Central memory CD8-positive, alpha-beta T cell (primary cell): ENCODE measurements around the gene GIT2.
"Not testable (repeated sequence)": the region's sequence is repeated elsewhere in the genome, so short reads cannot be mapped to it uniquely, and the experiment has no call there.

Experiments used
- ATAC-seq: fragments of 150-1000 bp; cut with Tn5 transposase; replicated peaks from 2 replicates; pipeline ENCODE4 v1.10.0; 2022; ENCODE audit warnings: mild to moderate bottlenecking, moderate FRiP score, moderate number of reproducible peaks; ENCODE audit not compliant: poor library complexity, severe bottlenecking; ENCODE audit errors: extremely low read depth
- DNase-seq, 2 donors: peaks; one replicate each; pipeline ENCODE4 v3.0.0; 2021; ENCODE audit warnings: low spot score in 2 of 2
- H3K27ac Mint-ChIP-seq: one replicate; pipeline ENCODE4 v1.8.0; 2022; ENCODE audit warnings: low read depth, mild to moderate bottlenecking, moderate library complexity, mixed read lengths
- H3K27me3 Mint-ChIP-seq: one replicate; pipeline ENCODE4 v1.8.0; 2022; ENCODE audit warnings: mixed read lengths
- H3K36me3 Mint-ChIP-seq: one replicate; pipeline ENCODE4 v1.8.0; 2022; ENCODE audit warnings: mild to moderate bottlenecking, moderate library complexity, mixed read lengths; ENCODE audit not compliant: insufficient read depth
- H3K4me1 Mint-ChIP-seq: one replicate; pipeline ENCODE4 v1.8.0; 2022; ENCODE audit warnings: mixed read lengths
- H3K4me3 Mint-ChIP-seq: one replicate; pipeline ENCODE4 v1.8.0; 2022; ENCODE audit warnings: mild to moderate bottlenecking, moderate library complexity, mixed read lengths
- H3K9me3 Mint-ChIP-seq: one replicate; pipeline ENCODE4 v1.8.0; 2022; ENCODE audit warnings: mixed read lengths

GIT2 gene

GRCh38 chr12:109930028-109930800 is 66.0 kb downstream of the GIT2 start:
- DNase-seq: no peak
- Mint-ChIP-seq H3K36me3 (peaks cover 42% of the 10 kb centered on the region), H3K9me3 (no peaks in the 10 kb centered on the region), H3K27me3 (no peaks in the 10 kb centered on the region), H3K27ac (no peak overlapping the region), H3K4me1 (peaks cover 5% of the 10 kb centered on the region), H3K4me3 (no peak overlapping the region)
- ATAC-seq: no peak

GRCh38 chr12:109929326-109929725 is 66.8 kb downstream of the GIT2 start:
- H3K36me3 Mint-ChIP-seq: peaks cover 35% of the 10 kb centered on the region
- H3K4me1 Mint-ChIP-seq, DNase-seq, H3K27ac Mint-ChIP-seq, ATAC-seq, H3K27me3 Mint-ChIP-seq, H3K9me3 Mint-ChIP-seq, H3K4me3 Mint-ChIP-seq: not testable (repeated sequence)

DNA sequence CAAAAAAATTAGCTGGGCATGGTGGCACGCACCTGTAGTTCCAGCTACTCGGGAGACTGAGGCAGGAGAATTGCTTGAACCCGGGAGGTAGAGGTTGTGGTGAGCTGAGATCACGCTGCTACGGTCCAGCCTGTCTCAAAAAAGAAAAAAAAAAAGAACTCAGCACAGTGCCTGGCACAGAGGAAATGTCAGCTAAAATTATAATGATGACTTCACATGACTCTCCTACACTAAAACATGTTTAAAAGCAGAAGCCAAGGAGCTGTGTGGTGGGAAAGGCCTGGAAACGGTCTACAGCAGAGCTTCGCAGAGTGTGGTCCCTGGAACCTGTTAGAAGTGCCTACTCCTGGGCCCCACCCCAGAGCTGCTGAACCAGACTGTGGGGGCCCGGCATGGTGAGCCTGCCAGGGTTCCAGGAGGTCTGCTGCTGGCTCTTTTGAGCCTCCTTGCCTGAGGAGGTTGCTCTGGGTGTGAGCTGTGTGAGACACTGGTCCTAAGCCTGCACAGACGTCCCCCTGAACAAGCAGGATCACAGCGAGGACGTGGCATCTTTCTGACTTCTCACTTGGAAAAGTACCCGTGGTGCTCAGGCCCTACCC is 68.0 kb downstream of the GIT2 start:
- no peaks in the 10 kb centered on the region for H3K27me3 Mint-ChIP-seq
- H3K36me3 Mint-ChIP-seq: peaks cover 27% of the 10 kb centered on the region
- no peaks in the 10 kb centered on the region for H3K9me3 Mint-ChIP-seq
- H3K4me3 Mint-ChIP-seq: no peak overlapping the region
- H3K27ac Mint-ChIP-seq: peak overlapping the region; percentile 26
- no peak for ATAC-seq
- H3K4me1 Mint-ChIP-seq: peaks cover 5% of the 10 kb centered on the region
- no peak for DNase-seq

DNA sequence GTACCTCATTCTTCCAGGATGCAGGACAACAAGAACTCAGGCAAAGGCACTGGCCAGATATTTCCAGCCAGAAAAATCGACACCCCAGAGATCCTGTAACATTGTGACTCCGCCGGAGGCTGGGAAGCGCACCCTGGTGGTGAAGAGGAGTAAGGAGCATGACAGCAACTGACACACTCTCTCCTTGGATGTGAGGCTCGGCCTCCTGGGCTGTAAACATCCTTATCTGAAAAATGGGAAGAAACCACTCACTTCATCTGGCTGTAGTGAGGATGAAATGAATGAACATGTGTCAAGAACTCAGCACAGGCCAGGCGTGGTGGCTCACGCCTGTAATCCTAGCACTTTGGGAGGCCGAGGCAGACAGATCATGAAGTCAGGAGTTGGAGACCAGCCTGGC is 68.5 kb downstream of the GIT2 start:
- peak; percentile 26 to 27 for DNase-seq
- peak overlapping the region; percentile 26 for H3K27ac Mint-ChIP-seq
- H3K9me3 Mint-ChIP-seq: no peaks in the 10 kb centered on the region
- peaks cover 22% of the 10 kb centered on the region for H3K36me3 Mint-ChIP-seq
- peak; percentile 43 for ATAC-seq
- H3K4me3 Mint-ChIP-seq: no peak overlapping the region
- H3K27me3 Mint-ChIP-seq: no peaks in the 10 kb centered on the region
- peaks cover 5% of the 10 kb centered on the region for H3K4me1 Mint-ChIP-seq

DNA sequence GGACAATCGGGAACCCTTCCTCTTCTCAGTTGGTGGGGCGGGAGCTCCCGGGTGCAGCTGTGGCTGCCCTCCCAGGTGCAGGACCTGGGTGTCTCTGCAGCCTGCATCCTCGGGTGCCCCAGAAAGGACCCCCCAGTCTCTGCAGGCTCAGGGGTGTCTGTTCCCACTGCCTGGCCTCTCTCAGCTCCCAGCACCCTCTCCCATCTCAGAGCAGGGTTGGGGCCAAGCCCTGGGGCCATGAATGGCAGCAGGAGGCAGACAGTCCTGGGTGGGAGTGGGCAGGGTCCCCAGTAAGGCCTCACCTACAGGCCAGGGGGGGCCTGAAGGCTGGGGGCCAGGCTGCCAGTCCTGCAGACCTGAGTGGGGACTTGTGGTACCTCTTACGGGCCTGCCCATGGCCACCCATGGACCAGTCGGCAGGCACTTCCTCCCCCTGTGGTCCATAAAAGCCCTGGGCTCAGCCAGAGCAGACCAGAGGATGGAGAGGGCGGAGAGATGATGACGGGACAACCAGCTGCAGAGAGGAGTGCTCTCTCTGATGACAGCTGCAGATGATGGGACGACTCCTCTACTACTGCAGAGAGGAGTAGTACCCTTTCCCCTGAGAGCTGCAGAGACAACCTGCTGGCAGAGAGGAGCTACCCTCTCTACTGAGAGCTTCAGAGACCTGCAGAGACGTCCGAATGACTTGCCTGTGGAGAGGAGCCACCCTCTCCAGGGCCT is 69.5 kb downstream of the GIT2 start:
- Mint-ChIP-seq H3K4me3 (no peak overlapping the region), H3K36me3 (peaks cover 14% of the 10 kb centered on the region), H3K9me3 (no peaks in the 10 kb centered on the region), H3K27ac (no peak overlapping the region), H3K4me1 (peaks cover 5% of the 10 kb centered on the region), H3K27me3 (no peaks in the 10 kb centered on the region)
- no peak for DNase-seq
- no peak for ATAC-seq

DNA sequence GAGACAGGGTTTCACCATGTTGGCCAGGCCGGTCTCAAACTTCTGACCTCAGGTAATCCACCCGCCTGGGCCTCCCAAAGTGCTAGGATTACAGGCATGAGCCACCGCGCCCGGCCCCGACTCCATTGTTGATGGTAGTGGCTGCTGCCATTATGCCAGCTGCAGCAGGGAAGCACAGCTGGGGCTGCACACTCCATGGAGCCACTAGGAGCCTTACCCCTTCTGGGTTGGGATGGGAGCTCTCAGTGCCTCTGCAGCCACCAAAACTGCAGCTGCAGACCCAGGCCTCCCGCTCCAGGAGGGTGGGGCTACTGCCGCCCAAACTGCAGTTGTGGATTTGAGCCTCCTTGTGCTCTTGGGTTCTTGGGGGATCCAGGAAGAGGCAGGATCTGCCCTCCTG is 70.2 kb downstream of the GIT2 start:
- Mint-ChIP-seq H3K36me3 (peaks cover 14% of the 10 kb centered on the region), H3K9me3 (no peaks in the 10 kb centered on the region), H3K4me3 (no peak overlapping the region), H3K27me3 (no peaks in the 10 kb centered on the region), H3K27ac (no peak overlapping the region), H3K4me1 (peaks cover 5% of the 10 kb centered on the region)
- ATAC-seq (no peak), DNase-seq (no peak)

DNA sequence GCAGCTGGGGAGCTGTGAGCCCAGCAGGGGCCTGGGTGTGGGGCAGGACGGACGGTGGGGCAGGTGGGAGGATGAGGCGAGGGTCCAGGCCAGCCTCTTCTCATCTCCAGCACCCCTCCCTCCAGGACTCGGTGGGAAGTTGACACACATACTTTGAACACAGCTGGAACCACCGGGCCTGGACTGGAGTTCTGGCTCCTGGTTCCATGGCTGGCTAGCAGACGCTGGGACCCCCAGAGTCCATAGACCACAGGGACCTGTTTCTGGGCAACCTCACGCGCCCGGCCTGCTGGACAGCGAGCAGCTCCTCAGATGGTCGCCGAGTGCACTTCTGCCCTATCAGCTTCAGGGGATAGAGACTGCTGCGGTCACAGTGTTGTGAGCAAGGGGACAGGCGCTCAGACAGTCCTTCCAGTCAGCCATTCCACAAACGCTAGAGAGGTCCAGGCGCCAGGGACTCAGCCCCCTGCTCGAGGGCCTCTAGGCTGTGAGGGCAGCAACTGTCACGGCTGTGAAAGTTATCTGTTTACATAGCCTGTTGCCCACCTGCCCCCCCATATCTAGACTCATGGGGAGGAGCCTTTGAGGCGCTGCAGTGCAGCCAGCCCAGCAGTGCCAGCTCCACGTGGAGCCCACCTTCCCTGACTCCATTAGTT is 70.9 kb downstream of the GIT2 start:
- no peak overlapping the region for H3K4me3 Mint-ChIP-seq
- no peaks in the 10 kb centered on the region for H3K27me3 Mint-ChIP-seq
- DNase-seq: no peak
- H3K27ac Mint-ChIP-seq: no peak overlapping the region
- no peaks in the 10 kb centered on the region for H3K9me3 Mint-ChIP-seq
- peaks cover 16% of the 10 kb centered on the region for H3K36me3 Mint-ChIP-seq
- ATAC-seq: no peak
- H3K4me1 Mint-ChIP-seq: peaks cover 5% of the 10 kb centered on the region

DNA sequence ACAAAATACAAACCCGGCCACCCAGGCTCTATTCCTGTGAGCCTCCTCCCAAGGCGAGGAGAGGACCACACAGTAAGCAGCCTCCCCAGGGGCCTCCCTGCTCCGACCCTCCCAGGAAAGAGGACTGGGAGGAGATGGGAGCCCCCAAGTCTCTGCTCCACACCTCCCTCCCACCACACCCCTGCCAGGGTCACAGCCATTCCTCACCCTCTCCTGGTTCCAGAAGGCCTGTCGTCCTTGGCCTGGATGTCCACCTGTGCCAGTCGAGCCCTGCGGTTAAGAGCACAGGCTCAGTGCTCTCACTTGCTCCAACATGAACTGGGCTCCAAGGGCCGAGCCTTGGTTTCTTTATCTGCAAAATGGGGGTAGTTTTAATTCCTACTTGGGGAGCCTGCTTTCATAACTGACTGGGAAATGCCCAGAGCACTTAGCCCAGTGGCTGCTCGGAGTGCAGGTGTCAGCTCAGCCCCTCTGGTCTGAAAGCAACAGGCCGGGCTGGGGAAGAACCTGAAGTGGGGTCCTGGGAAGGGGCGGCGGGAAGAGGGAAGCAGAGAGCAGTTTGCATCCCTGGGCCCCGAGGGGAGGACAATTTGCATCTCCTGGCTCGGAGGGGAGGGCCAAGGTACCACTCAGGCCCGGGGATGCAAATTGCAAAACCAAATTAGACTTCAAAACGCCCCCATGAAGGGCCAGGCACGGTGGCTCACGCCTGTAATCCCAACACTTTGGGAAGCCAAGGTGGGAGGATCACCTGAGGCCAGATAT is 72.5 kb downstream of the GIT2 start:
- Mint-ChIP-seq H3K27me3 (no peaks in the 10 kb centered on the region), H3K4me3 (no peak overlapping the region), H3K9me3 (no peaks in the 10 kb centered on the region), H3K36me3 (peaks cover 26% of the 10 kb centered on the region), H3K27ac (peak overlapping the region; percentile 41), H3K4me1 (peaks cover 5% of the 10 kb centered on the region)
- DNase-seq (no peak), ATAC-seq (no peak)

DNA sequence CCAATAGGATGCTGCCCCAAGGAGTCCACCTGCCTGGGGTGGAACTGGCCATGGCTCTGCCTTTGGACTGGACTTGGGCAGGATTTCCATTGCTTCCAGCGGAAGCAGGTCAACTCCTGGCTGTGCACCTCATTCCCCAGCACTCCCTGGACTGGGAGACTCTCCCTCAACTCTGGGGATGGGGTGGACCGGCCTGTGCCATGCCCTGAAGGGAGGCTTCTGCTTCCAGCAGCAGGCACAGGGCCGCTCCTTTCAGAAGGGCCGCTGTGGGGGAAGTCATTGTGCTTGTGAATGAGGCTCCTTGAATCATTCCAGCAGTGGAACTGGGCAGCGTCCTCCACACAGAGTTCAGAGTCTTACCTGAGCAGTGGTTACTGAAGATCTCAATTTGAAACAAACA is 73.1 kb downstream of the GIT2 start:
- peaks cover 28% of the 10 kb centered on the region for H3K36me3 Mint-ChIP-seq
- no peak for DNase-seq
- no peak for ATAC-seq
- no peaks in the 10 kb centered on the region for H3K9me3 Mint-ChIP-seq
- peak overlapping the region; percentile 41 for H3K27ac Mint-ChIP-seq
- no peak overlapping the region for H3K4me3 Mint-ChIP-seq
- no peaks in the 10 kb centered on the region for H3K27me3 Mint-ChIP-seq
- H3K4me1 Mint-ChIP-seq: peaks cover 5% of the 10 kb centered on the region

- H3K4me1 Mint-ChIP-seq: no peaks in the 10 kb centered on the region
- H3K27ac Mint-ChIP-seq: no peak overlapping the region
- no peaks in the 10 kb centered on the region for H3K27me3 Mint-ChIP-seq
- ATAC-seq (no peak), DNase-seq (no peak)
- H3K36me3 Mint-ChIP-seq: peaks cover 33% of the 10 kb centered on the region
- no peaks in the 10 kb centered on the region for H3K9me3 Mint-ChIP-seq
- no peak overlapping the region for H3K4me3 Mint-ChIP-seq
Observed at GRCh38 chr12:109921982-109922381, 74.2 kb downstream of the GIT2 start.

DNA sequence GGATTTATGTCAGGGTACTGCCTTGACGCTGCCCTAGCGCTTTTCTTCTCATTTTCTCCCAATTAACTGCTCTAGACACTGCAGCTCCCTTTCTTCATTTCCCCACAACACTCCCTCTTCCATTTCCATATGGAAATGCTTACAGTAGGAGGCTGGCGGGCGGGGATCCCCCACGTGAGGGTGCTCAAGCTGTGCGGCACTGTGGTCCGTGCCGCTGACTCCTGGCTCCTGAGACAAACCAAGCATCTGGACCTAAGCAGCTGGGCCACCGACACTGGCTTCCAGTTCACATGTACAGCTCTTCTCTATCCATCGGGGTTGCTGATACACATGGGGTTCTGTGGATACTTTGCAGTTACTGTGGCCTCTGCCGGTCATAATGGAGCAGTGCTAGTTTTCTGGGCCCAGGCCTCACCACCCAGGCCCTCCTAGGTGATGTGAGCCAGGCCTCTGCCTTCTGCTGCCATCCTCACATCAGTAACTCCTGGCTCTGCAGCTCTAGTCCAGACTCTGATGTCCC is 75.8 kb downstream of the GIT2 start:
- H3K27me3 Mint-ChIP-seq: no peaks in the 10 kb centered on the region
- H3K36me3 Mint-ChIP-seq: peaks cover 43% of the 10 kb centered on the region
- H3K4me1 Mint-ChIP-seq: no peaks in the 10 kb centered on the region

DNA sequence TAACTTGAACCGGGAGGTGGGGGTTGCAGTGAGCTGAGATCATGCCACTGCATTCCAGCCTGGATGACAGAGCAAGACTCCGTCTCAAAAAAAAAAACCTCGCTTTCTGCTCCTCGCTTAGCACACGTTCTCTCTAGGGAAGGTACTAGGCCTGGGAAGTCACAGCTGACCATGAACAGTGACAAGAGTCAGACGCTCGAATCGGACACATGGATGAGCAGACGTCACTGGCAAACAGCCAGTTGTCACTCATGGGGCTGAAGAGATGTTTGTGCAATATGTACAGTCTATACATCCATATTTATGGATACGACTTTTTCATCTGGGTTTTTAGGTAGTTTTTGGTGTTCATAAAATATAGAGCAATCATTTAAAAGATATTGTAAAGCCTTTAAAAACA is 76.7 kb downstream of the GIT2 start:
- H3K27ac Mint-ChIP-seq: peak overlapping the region; percentile 58
- peaks cover 49% of the 10 kb centered on the region for H3K36me3 Mint-ChIP-seq
- no peaks in the 10 kb centered on the region for H3K27me3 Mint-ChIP-seq
- no peak overlapping the region for H3K4me3 Mint-ChIP-seq
- no peaks in the 10 kb centered on the region for H3K4me1 Mint-ChIP-seq
- ATAC-seq (no peak), DNase-seq (no peak)
- no peaks in the 10 kb centered on the region for H3K9me3 Mint-ChIP-seq

More for the DNA sequence above, 75.8 kb downstream of the GIT2 start:
- no peak for ATAC-seq
- no peak for DNase-seq
- no peak overlapping the region for H3K4me3 Mint-ChIP-seq
- H3K27ac Mint-ChIP-seq: no peak overlapping the region
- no peaks in the 10 kb centered on the region for H3K9me3 Mint-ChIP-seq
